Smooth muscle cell (in vitro differentiated cells): Measurements from ENCODE around the gene RPUSD2. TPM values are rescaled to one million over a fixed set of nuclear protein-coding genes. Genes with fewer than 3 reads are reported as not detected.

ENCODE experiments used
- DNase-seq: peaks from one replicate; lab custom pipeline; 2025; ENCODE audit not compliant: unreplicated experiment; lab: John Stamatoyannopoulos, UW
- H2AFZ ChIP-seq: fragments of 200-600 bp; sonication (generic); 2 replicates; pipeline ENCODE4 v1.6.0; 2016; ENCODE audit warnings: antibody characterized with exemption, low read depth, mild to moderate bottlenecking
- H3F3A ChIP-seq: fragments of 200-600 bp; sonication (generic); 2 replicates; pipeline ENCODE4 v1.6.0; 2017; ENCODE audit warnings: antibody characterized with exemption, low read depth
- H3K27ac ChIP-seq: fragments of 200-600 bp; sonication (generic); 2 replicates; pipeline ENCODE4 v1.5.1; 2016; ENCODE audit warnings: low read depth, mild to moderate bottlenecking
- H3K27me3 ChIP-seq: fragments of 200-600 bp; sonication (generic); 2 replicates; pipeline ENCODE4 v1.6.1; 2016; ENCODE audit warnings: low read depth, mild to moderate bottlenecking
- H3K36me3 ChIP-seq: fragments of 200-600 bp; sonication (generic); 2 replicates; pipeline ENCODE4 v1.5.1; 2016; ENCODE audit warnings: low read depth
- H3K4me1 ChIP-seq: fragments of 200-600 bp; sonication (generic); 2 replicates; pipeline ENCODE4 v1.5.1; 2016; ENCODE audit warnings: low read depth
- H3K4me2 ChIP-seq: fragments of 200-600 bp; sonication (generic); 2 replicates; pipeline ENCODE4 v1.6.0; 2016; ENCODE audit warnings: mild to moderate bottlenecking
- H3K4me3 ChIP-seq: fragments of 200-600 bp; sonication (generic); 2 replicates; pipeline ENCODE4 v1.5.1; 2016; ENCODE audit warnings: mild to moderate bottlenecking
- H3K79me2 ChIP-seq: fragments of 200-600 bp; sonication (generic); 2 replicates; pipeline ENCODE4 v1.6.0; 2016; ENCODE audit warnings: low read depth, mild to moderate bottlenecking
- H3K9ac ChIP-seq: fragments of 200-600 bp; sonication (generic); 2 replicates; pipeline ENCODE4 v1.6.0; 2016; ENCODE audit warnings: low read depth
- H3K9me3 ChIP-seq: fragments of 200-600 bp; sonication (generic); replicated peaks from 2 replicates; pipeline ENCODE4 v1.5.1; 2016; ENCODE audit warnings: low read depth
- H4K20me1 ChIP-seq: fragments of 200-600 bp; sonication (generic); 2 replicates; pipeline ENCODE4 v1.6.0; 2016; ENCODE audit warnings: low read depth
- WGBS: methylation state at CpG from one replicate; pipeline ENCODE4 v1.1.7; 2016; ENCODE audit warnings: low lambda C conversion rate; 5-methylcytosine and 5-hydroxymethylcytosine counted together
- polyA plus RNA-seq: library from polyadenylated mRNA; unstranded; fragments of >200 nt; fragmentation: Nextera tagmentation; extraction: Ambion mirVana; gene quantifications from 2 replicates; pipeline ENCODE4 v1.2.1, GENCODE V29; 2016
- total RNA-seq: library from RNA; depleted of rRNA; stranded (reverse); fragments of >200 nt; gene quantifications from 2 replicates; pipeline ENCODE4 v1.2.3, GENCODE V29; 2014
- TF ChIP-seq, protein P1 (sequence below): fragments of 200-600 bp; sonication (generic); IDR thresholded peaks from 2 replicates; pipeline ENCODE4 v1.5.1; 2017; ENCODE audit warnings: borderline replicate concordance, mild to moderate bottlenecking, antibody characterized with exemption; ENCODE audit not compliant: insufficient read depth, poor library complexity, severe bottlenecking

The RPUSD2 gene
- total and polyA plus RNA-seq, 2 experiments from 2014 or later = 6.8 to 17.6 TPM

GRCh38 chr15:40555876-40556275 is 13.2 kb upstream of the RPUSD2 start:
- no peak overlapping the region for H3K9ac ChIP-seq
- TF ChIP-seq, protein P1, sequence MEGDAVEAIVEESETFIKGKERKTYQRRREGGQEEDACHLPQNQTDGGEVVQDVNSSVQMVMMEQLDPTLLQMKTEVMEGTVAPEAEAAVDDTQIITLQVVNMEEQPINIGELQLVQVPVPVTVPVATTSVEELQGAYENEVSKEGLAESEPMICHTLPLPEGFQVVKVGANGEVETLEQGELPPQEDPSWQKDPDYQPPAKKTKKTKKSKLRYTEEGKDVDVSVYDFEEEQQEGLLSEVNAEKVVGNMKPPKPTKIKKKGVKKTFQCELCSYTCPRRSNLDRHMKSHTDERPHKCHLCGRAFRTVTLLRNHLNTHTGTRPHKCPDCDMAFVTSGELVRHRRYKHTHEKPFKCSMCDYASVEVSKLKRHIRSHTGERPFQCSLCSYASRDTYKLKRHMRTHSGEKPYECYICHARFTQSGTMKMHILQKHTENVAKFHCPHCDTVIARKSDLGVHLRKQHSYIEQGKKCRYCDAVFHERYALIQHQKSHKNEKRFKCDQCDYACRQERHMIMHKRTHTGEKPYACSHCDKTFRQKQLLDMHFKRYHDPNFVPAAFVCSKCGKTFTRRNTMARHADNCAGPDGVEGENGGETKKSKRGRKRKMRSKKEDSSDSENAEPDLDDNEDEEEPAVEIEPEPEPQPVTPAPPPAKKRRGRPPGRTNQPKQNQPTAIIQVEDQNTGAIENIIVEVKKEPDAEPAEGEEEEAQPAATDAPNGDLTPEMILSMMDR = no peak
- 100% methylated on average over 2 of the region's 2 CpGs for WGBS
- H3K27me3 ChIP-seq = no peaks in the 10 kb centered on the region
- H3K27ac ChIP-seq = no peak overlapping the region
- H3K79me2 ChIP-seq = peaks cover 4% of the 10 kb centered on the region
- no peak overlapping the region for H2AFZ ChIP-seq
- H3K36me3 ChIP-seq = no peaks in the 10 kb centered on the region
- H3F3A ChIP-seq = no peaks in the 10 kb centered on the region
- no peak for DNase-seq
- H3K4me2 ChIP-seq = no peak overlapping the region
- H3K9me3 ChIP-seq = no peaks in the 10 kb centered on the region
- no peaks in the 10 kb centered on the region for H4K20me1 ChIP-seq
- H3K4me1 ChIP-seq = no peaks in the 10 kb centered on the region
- no peak overlapping the region for H3K4me3 ChIP-seq

DNA sequence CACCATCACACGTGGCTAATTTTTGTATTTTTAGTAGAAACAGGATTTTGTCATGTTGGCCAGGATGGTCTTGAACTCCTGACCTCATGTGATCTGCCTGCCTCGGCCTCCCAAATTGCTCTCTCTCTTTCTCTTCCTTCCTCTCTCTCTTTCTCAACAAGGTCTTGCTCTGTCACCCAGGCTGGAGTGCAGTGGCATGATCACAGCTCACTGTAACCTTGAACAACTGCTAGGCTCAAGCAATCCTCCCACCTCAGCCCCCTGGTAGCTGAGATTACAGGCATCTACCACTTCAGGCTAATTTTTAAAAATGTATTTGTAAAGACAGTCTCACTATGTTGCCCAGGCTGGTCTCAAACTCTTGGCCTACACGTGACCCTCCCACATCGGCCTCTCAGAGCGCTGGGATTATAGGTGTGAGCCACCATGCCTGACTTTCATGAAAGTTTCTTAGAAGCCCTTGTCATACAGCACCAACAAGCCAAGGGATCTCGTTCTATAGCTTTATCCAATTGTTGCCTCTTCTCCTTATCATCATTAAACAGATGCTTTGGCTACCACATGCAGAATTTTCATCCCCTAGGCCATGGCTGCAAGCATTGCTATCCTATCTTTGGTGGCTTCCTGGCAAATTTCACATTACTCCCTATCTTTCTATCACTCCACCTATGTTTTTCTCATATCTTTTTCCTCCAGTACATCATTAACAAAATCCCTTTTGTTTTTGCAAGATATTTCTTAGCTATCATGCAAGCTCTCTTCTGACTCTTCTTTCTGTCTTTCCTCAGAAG is 10.0 kb upstream of the RPUSD2 start:
- Histone ChIP-seq H3K9me3 (no peaks in the 10 kb centered on the region), H2AFZ (no peak overlapping the region), H3K79me2 (peaks cover 19% of the 10 kb centered on the region), H4K20me1 (no peaks in the 10 kb centered on the region), H3K4me3 (no peak overlapping the region), H3K27ac (no peak overlapping the region), H3F3A (no peaks in the 10 kb centered on the region), H3K9ac (no peak overlapping the region), H3K27me3 (no peaks in the 10 kb centered on the region), H3K4me2 (no peak overlapping the region), H3K36me3 (no peaks in the 10 kb centered on the region), H3K4me1 (peaks cover 2% of the 10 kb centered on the region)
- DNase-seq = no peak
- TF ChIP-seq, protein P1 = no peak
- 93% methylated on average over 6 of the region's 6 CpGs for WGBS

GRCh38 chr15:40562691-40563090 is 6.4 kb upstream of the RPUSD2 start:
- H3K9ac ChIP-seq = no peak overlapping the region
- no peak overlapping the region for H3K4me3 ChIP-seq
- TF ChIP-seq, protein P1 = no peak
- 95% methylated on average over 2 of the region's 2 CpGs for WGBS
- no peak for DNase-seq
- H4K20me1 ChIP-seq = no peaks in the 10 kb centered on the region
- peaks cover 22% of the 10 kb centered on the region for H3K79me2 ChIP-seq
- H3F3A ChIP-seq = no peaks in the 10 kb centered on the region
- H3K27ac ChIP-seq = no peak overlapping the region
- no peaks in the 10 kb centered on the region for H3K36me3 ChIP-seq
- peaks cover 3% of the 10 kb centered on the region for H3K4me1 ChIP-seq
- no peaks in the 10 kb centered on the region for H3K9me3 ChIP-seq
- H3K4me2 ChIP-seq = no peak overlapping the region
- H2AFZ ChIP-seq = no peak overlapping the region
- no peaks in the 10 kb centered on the region for H3K27me3 ChIP-seq

DNA sequence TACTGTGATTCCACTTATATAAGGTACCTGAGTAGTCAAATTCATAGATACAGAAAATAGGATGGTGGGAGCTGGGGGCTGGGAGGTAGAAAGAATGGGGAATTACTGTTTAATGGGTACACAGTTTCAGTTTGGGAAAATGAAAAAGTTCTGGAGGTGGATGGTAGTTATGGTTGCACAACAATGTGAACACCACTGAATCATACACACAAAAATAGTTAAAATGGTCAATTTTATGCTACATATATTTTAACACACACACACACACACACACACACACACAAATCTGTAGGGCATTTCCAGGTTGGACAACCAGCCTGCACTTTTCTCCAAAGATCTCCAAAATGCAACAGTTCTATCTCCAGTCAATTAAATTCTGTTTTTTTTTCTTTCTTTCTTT is 5.7 kb upstream of the RPUSD2 start:
- Histone ChIP-seq H3K79me2 (peaks cover 22% of the 10 kb centered on the region), H3K4me2 (no peak overlapping the region), H3K9me3 (no peaks in the 10 kb centered on the region), H4K20me1 (no peaks in the 10 kb centered on the region), H3K36me3 (no peaks in the 10 kb centered on the region), H3F3A (no peaks in the 10 kb centered on the region), H3K4me3 (no peak overlapping the region), H3K9ac (no peak overlapping the region), H3K27ac (no peak overlapping the region), H2AFZ (no peak overlapping the region), H3K4me1 (peaks cover 3% of the 10 kb centered on the region), H3K27me3 (no peaks in the 10 kb centered on the region)
- TF ChIP-seq, protein P1 = no peak
- no peak for DNase-seq
